Stomach smooth muscle (tissue), 2 donors: Measurements from ENCODE around the gene NPR1.

Source experiments
- H3K27ac ChIP-seq: one replicate; pipeline ENCODE4 v1.7.0; 2013; ENCODE audit warnings: mild to moderate bottlenecking, low read length, inconsistent platforms
- H3K27me3 ChIP-seq, 2 donors: one replicate each; pipeline ENCODE4 v1.7.0; 2013; ENCODE audit warnings: low read length in 2 of 2; ENCODE audit not compliant: insufficient read depth in 2 of 2, control insufficient read depth in 1 of 2
- H3K36me3 ChIP-seq, 2 donors: one replicate each; pipeline ENCODE4 v1.7.0; 2013; ENCODE audit warnings: low read length in 2 of 2; ENCODE audit not compliant: control insufficient read depth in 2 of 2, insufficient read depth in 2 of 2
- H3K4me1 ChIP-seq: one replicate; pipeline ENCODE4 v1.7.0; 2013; ENCODE audit warnings: low read length; ENCODE audit not compliant: control insufficient read depth, insufficient read depth
- H3K4me3 ChIP-seq, 2 donors: one replicate each; pipeline ENCODE4 v1.7.0; 2013; ENCODE audit warnings: low read length in 2 of 2
- H3K9ac ChIP-seq, 2 donors: one replicate each; pipeline ENCODE4 v1.7.0; 2013; ENCODE audit warnings: low read length in 2 of 2, mild to moderate bottlenecking in 1 of 2
- H3K9me3 ChIP-seq, 2 donors: one replicate each; pipeline ENCODE4 v1.7.0; 2013; ENCODE audit warnings: low read length in 2 of 2; ENCODE audit not compliant: control insufficient read depth in 2 of 2
- donor health status: healthy.
- donor health status: Pancreatic carcinoma.

Gene NPR1

GRCh38 chr1:153678519-153679336, at the start of gene NPR1:
NPR1 (plus strand) TSS chr1:153678688; CDS start chr1:153679109, 421 bp downstream.
- no peaks in the 10 kb centered on the region for H3K36me3 ChIP-seq
- H3K4me1 ChIP-seq, result peaks cover 24% of the 10 kb centered on the region
- peaks cover 18 to 34% of the 10 kb centered on the region in 2 donors for H3K27me3 ChIP-seq
- H3K9ac ChIP-seq, result peak within 1 kb of the TSS; percentile 21 to 47
- H3K4me3 ChIP-seq, result peak within 1 kb of the TSS; percentile 72 to 73
- no peak within 1 kb of the TSS for H3K27ac ChIP-seq
- no peaks in the 10 kb centered on the region for H3K9me3 ChIP-seq

GRCh38 chr1:153629343-153629665, 49.2 kb upstream of the NPR1 start:
- Histone ChIP-seq H3K4me3 (no peak overlapping the region), H3K9ac (no peak overlapping the region), H3K9me3 (no peaks in the 10 kb centered on the region), H3K27me3 (no peaks in the 10 kb centered on the region), H3K27ac (peak overlapping the region; percentile 31), H3K36me3 (no peaks in the 10 kb centered on the region), H3K4me1 (peaks cover 50% of the 10 kb centered on the region)

DNA sequence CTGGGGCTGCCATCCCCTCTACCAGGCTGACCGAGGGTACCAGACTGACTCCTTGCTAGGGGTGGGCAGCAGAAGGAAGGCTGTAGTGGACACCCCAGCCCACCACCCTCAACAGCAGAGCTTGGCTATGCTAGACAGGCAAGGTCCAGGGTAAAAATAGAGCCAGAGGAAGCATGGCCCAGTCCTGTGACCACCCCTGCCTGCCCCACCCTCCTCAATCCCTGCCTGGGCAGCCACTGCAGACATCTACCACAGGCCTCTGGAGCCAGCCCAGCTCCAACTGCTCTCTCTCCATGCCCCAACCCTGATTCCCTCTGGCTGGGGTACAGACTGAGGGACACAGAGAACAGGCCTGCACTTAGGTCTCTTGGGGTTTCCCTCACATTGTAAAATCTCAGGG, 48.5 kb upstream of the NPR1 start:
- Histone ChIP-seq H3K9me3 (no peaks in the 10 kb centered on the region), H3K36me3 (no peaks in the 10 kb centered on the region), H3K27ac (peak overlapping the region; percentile 37), H3K4me1 (peaks cover 47% of the 10 kb centered on the region), H3K4me3 (no peak overlapping the region), H3K27me3 (no peaks in the 10 kb centered on the region), H3K9ac (no peak overlapping the region)

DNA sequence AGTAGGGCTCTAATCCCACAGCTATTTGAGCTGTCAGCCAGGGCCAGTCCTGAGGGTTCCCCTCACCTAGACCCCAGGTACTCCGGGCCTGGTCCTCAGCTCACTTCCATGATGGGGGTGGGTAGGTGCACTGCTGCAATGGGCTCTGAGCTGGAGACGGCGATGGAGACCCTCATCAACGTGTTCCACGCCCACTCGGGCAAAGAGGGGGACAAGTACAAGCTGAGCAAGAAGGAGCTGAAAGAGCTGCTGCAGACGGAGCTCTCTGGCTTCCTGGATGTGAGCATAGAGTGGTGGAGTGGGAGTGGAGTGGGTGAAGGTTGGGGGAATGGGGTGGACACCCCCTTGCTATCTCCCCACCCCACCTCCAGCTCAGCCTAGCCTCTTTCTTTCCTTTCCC, 48.1 kb upstream of the NPR1 start:
- no peak overlapping the region for H3K9ac ChIP-seq
- no peak overlapping the region for H3K4me3 ChIP-seq
- H3K36me3 ChIP-seq, result no peaks in the 10 kb centered on the region
- H3K27ac ChIP-seq, result peak overlapping the region; percentile 37
- H3K9me3 ChIP-seq, result no peaks in the 10 kb centered on the region
- no peaks in the 10 kb centered on the region for H3K27me3 ChIP-seq
- H3K4me1 ChIP-seq, result peaks cover 46% of the 10 kb centered on the region

DNA sequence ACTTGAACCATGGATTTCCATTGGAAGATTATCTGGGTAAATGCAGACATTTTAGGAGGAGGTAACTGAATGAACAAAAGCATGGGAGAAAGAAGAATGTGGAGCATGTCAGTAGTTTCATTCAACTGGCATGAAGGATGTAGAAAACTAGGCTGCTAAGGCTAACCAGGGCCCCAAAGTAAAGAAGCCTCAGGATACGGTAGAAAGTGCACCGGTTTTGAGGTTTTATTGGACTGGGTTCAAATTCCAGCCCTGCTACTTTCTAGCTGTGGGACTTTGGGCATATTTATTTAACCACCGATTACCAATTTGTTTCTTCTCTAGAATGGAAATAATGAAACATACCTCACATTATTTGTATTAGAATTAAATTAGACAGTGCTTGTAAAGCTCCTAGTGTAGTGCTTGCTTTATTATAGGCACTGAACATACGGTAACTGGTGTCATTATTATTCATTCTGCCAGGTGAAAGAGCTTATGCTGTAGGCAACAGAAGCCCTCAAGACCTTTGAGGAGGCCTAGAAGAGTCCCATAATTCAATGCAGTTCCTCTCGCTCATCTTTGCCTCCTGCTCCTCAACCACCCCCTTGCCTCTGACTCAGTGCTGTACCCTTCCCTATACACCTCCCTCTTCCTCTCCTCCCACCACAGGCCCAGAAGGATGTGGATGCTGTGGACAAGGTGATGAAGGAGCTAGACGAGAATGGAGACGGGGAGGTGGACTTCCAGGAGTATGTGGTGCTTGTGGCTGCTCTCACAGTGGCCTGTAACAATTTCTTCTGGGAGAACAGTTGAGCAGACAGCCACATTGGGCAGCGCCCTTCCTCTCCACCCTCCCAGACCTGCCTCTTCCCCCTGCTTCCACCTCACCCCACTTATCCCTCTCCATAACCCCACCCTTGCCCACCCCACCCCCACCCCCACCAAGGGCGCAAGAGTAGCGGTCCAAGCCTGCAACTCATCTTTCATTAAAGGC, 47.2 kb upstream of the NPR1 start:
- H3K27ac ChIP-seq, result no peak overlapping the region

DNA sequence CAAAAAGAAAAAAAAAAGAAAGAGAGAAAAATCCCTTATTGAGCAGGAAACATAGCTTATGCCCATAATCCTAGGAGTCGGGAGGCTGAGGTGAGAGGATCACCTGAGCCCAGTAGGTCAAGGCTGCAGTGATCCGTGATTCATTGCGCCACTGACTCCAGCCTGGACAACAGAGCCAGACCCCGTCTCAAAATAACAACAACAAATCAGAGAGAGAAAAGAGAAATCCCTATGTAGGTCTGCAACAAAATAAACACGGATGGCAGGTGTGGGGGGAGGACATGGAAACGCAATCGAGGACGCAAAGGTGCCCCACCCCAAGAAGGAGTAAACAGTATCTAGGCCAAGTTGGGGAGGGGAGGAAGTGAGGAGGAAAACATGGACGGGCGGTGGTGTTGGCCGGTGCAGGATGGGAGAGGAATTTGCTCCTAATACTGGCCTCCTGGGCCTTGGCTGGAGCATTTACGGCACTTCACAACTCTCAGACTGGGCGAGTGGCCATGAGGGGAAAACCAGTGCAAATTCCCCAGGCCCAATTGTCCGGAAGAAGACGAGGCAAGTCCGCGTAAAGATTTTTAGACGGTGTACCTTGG, 45.2 kb upstream of the NPR1 start:
- Histone ChIP-seq H3K9me3 (no peaks in the 10 kb centered on the region), H3K4me3 (peak overlapping the region; percentile 93 to 98), H3K27ac (peak overlapping the region; percentile 99), H3K9ac (peak overlapping the region; percentile 26 to 29), H3K36me3 (peaks cover 17 to 19% of the 10 kb centered on the region in 2 donors), H3K27me3 (no peaks in the 10 kb centered on the region), H3K4me1 (peaks cover 39% of the 10 kb centered on the region)

More for the DNA sequence above, 47.2 kb upstream of the NPR1 start:
- H3K36me3 ChIP-seq, result peaks cover under 1% of the 10 kb centered on the region in 2 donors
- no peak overlapping the region for H3K9ac ChIP-seq
- peaks cover 45% of the 10 kb centered on the region for H3K4me1 ChIP-seq
- H3K27me3 ChIP-seq, result no peaks in the 10 kb centered on the region
- no peaks in the 10 kb centered on the region for H3K9me3 ChIP-seq
- no peak overlapping the region for H3K4me3 ChIP-seq

GRCh38 chr1:153633754-153634665, 44.5 kb upstream of the NPR1 start, which contains the start of gene CHTOP:
CHTOP (plus strand) TSS chr1:153634066; CDS start chr1:153636589, 2,523 bp downstream.
- peak within 1 kb of the TSS; percentile 100 for H3K9ac ChIP-seq
- H3K27me3 ChIP-seq, result no peaks in the 10 kb centered on the region
- peaks cover 21 to 24% of the 10 kb centered on the region in 2 donors for H3K36me3 ChIP-seq
- peak within 1 kb of the TSS; percentile 93 to 98 for H3K4me3 ChIP-seq
- H3K4me1 ChIP-seq, result peaks cover 39% of the 10 kb centered on the region
- H3K9me3 ChIP-seq, result no peaks in the 10 kb centered on the region
- H3K27ac ChIP-seq, result peak within 1 kb of the TSS; percentile 99

DNA sequence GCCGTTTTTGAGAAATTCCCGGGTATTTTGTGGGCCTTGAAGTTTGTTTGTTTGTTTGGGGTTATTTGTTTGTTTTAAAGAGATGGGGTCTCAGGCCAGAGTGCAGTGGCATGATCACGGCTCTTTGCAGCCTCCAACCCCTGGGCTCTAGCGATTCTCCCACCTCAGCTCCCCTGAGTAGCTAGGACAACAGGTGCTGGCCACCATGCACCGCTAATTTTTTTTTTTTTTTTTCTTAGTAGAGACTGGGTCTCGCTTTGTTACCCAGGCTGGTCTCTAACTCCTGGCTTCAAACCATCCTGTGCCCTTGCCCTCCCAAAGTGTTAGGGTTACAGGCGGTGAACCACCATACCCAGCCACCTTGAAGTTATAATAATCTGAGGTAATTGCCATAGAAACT, 42.6 kb upstream of the NPR1 start:
- Histone ChIP-seq H3K27ac (no peak overlapping the region), H3K9ac (no peak overlapping the region), H3K4me1 (peaks cover 33% of the 10 kb centered on the region), H3K27me3 (no peaks in the 10 kb centered on the region), H3K9me3 (no peaks in the 10 kb centered on the region), H3K4me3 (peak overlapping the region in 1 of 2 donors; percentile 22), H3K36me3 (peaks cover 32 to 36% of the 10 kb centered on the region in 2 donors)

- Histone ChIP-seq H3K9ac (no peak overlapping the region), H3K9me3 (no peaks in the 10 kb centered on the region), H3K27me3 (no peaks in the 10 kb centered on the region), H3K36me3 (peaks cover 35 to 40% of the 10 kb centered on the region in 2 donors), H3K4me3 (no peak overlapping the region), H3K27ac (no peak overlapping the region), H3K4me1 (peaks cover 33% of the 10 kb centered on the region)
Measured at GRCh38 chr1:153636312-153636711, 42.2 kb upstream of the NPR1 start.
